Panc1 (cell line): ENCODE results near the gene PARP2. TPM values are rescaled to one million over a fixed set of nuclear protein-coding genes. Genes with fewer than 3 reads are reported as not detected.

ENCODE experiments used
- ATAC-seq: fragments of 200-7000 bp; cut with Tn5 transposase; 2 replicates; pipeline ENCODE4 v1.9.1; 2020; ENCODE audit warnings: mild to moderate bottlenecking, moderate library complexity
- BruUV-seq: library from RNA; stranded (reverse); fragments of 400-500 nt; replicated peaks from 2 replicates; lab custom pipeline; 2021; lab: Mats Ljungman, UMichigan
- CTCF ChIA-PET: fragments of 300-600 bp; sonication (Branson Sonifier 250); formaldehyde crosslinking; loops from one replicate; lab custom pipeline; 2022; ENCODE audit warnings: antibody characterized with exemption; lab: Charles Lee
- POLR2A ChIA-PET: fragments of 300-600 bp; sonication (Branson Sonifier 250); formaldehyde crosslinking; loops from one replicate; lab custom pipeline; 2022; ENCODE audit warnings: antibody characterized with exemption; lab: Charles Lee
- DNase-seq: peaks from one replicate; pipeline ENCODE4 v3.0.0-alpha.2; 2010; ENCODE audit warnings: low read depth, low spot score
- H3K27ac ChIP-seq: 2 replicates; pipeline ENCODE4 v1.5.1; 2011; ENCODE audit warnings: mild to moderate bottlenecking, low read length, inconsistent platforms
- H3K27me3 ChIP-seq: fragments of 200-500 bp; sonication (Bioruptor generic); 2 replicates; pipeline ENCODE4 v1.6.0; 2014; ENCODE audit warnings: low read length, inconsistent platforms; ENCODE audit not compliant: control insufficient read depth, insufficient read depth
- H3K36me3 ChIP-seq: fragments of 200-500 bp; sonication (Bioruptor generic); 2 replicates; pipeline ENCODE4 v1.5.1; 2014; ENCODE audit warnings: inconsistent platforms, mild to moderate bottlenecking, low read length, moderate library complexity; ENCODE audit not compliant: control insufficient read depth, insufficient read depth
- H3K4me1 ChIP-seq: 2 replicates; pipeline ENCODE4 v1.5.1; 2011; ENCODE audit warnings: inconsistent platforms, mild to moderate bottlenecking, low read length, moderate library complexity; ENCODE audit not compliant: control insufficient read depth, insufficient read depth
- H3K4me3 ChIP-seq, 2 experiments: 2 replicates each; pipeline ENCODE4 v1.5.1; 2011 to 2012; ENCODE audit warnings: low read depth in 2 of 2, low read length in 2 of 2, mild to moderate bottlenecking in 2 of 2, inconsistent platforms in 1 of 2, moderate library complexity in 1 of 2
- H3K9me3 ChIP-seq: fragments of 200-500 bp; sonication (Bioruptor generic); 2 replicates; pipeline ENCODE4 v1.5.1; 2014; ENCODE audit warnings: low read depth, mild to moderate bottlenecking, inconsistent platforms, low read length, moderate library complexity; ENCODE audit not compliant: control insufficient read depth, insufficient read depth
- CTCF ChIP-seq: fragments of 450-650 bp; IDR thresholded peaks from 2 replicates; pipeline ENCODE4 v1.5.1; 2017; ENCODE audit warnings: mild to moderate bottlenecking
- POLR2AphosphoS5 ChIP-seq: IDR thresholded peaks from 2 replicates; pipeline ENCODE4 v1.6.1; 2012; ENCODE audit warnings: mild to moderate bottlenecking, low read depth, low read length, moderate library complexity
- REST ChIP-seq, 2 experiments: IDR thresholded peaks; 2 replicates each; pipeline ENCODE4 v1.6.1; 2011 to 2012; ENCODE audit warnings: low read depth in 2 of 2, control low read depth in 1 of 2, low read length in 1 of 2, mild to moderate bottlenecking in 1 of 2, moderate library complexity in 1 of 2; ENCODE audit not compliant: insufficient read depth in 1 of 2
- SIN3A ChIP-seq: IDR thresholded peaks from 2 replicates; pipeline ENCODE4 v1.6.1; 2012; ENCODE audit warnings: low read depth, mild to moderate bottlenecking, low read length, moderate library complexity, borderline replicate concordance; ENCODE audit not compliant: insufficient read depth
- TCF7L2 ChIP-seq: IDR thresholded peaks from 2 replicates; pipeline ENCODE4 v1.6.1; 2011; ENCODE audit warnings: mild to moderate bottlenecking, low read depth, low read length, inconsistent platforms
- in situ Hi-C: cut with HindIII; loops from 2 replicates; pipeline ENCODE4 v1.10.0; 2016; ENCODE audit warnings: low sequenced_read_pairs, low pct_unique_long_range_greater_than_20kb
- intact Hi-C: fragments of 100-400 bp; cut with micrococcal nuclease; formaldehyde crosslinking; loops from one replicate; pipeline ENCODE4 v1.10.0; 2022; ENCODE audit not compliant: unreplicated experiment
- total RNA-seq: library from RNA; stranded (reverse); gene quantifications from one replicate; pipeline ENCODE4 v1.2.1, GENCODE V29; 2021; ENCODE audit not compliant: unreplicated experiment

PARP2 gene
- total RNA-seq, 1 experiment from 2014 or later: 26.6 TPM

- DNase-seq (no peak), ATAC-seq (no peak)
- in situ Hi-C loops (no loop called here), intact Hi-C loops (no loop called here)
- POLR2A ChIA-PET: interaction anchor here (1.0 kb wide), 1 partner anchor 30 kb away, joined by 3 read pairs; the partner anchor contains the start of gene PARP2
- Histone ChIP-seq H3K27me3 (no peaks in the 10 kb centered on the region), H3K9me3 (no peaks in the 10 kb centered on the region), H3K36me3 (peaks cover 2% of the 10 kb centered on the region; the same call in 1 of the 2 replicates), H3K4me1 (no peaks in the 10 kb centered on the region), H3K27ac (no peak overlapping the region), H3K4me3 (no peak overlapping the region)
- BruUV-seq: no TSS peak
- CTCF ChIA-PET: no interaction called here
- TF ChIP-seq CTCF: no peak
- no peak for TF ChIP-seq SIN3A
- TF ChIP-seq REST (IDR thresholded peaks at IDR 0.05; ENCODE audit: insufficient read depth in 1 of 2, low read depth in 2 of 2, low read length in 1 of 2): no peak
- TF ChIP-seq TCF7L2: no peak
- no peak for TF ChIP-seq POLR2AphosphoS5
Observed at GRCh38 chr14:20372796-20373195, 29.4 kb downstream of the PARP2 start.

- no TSS peak for BruUV-seq
- in situ Hi-C loops: no loop called here
- H3K4me3 ChIP-seq: no peak overlapping the region
- H3K27ac ChIP-seq: no peak overlapping the region
- H3K4me1 ChIP-seq: no peaks in the 10 kb centered on the region
- no peaks in the 10 kb centered on the region for H3K9me3 ChIP-seq
- ChIA-PET CTCF (no interaction called here), POLR2A (no interaction called here)
- intact Hi-C loops: no loop called here
- no peak for DNase-seq
- ATAC-seq: no peak
- no peaks in the 10 kb centered on the region for H3K27me3 ChIP-seq
- TF ChIP-seq CTCF (no peak), POLR2AphosphoS5 (no peak), REST (IDR thresholded peaks at IDR 0.05; ENCODE audit: insufficient read depth in 1 of 2, low read depth in 2 of 2, low read length in 1 of 2) (no peak), TCF7L2 (no peak), SIN3A (no peak)
- H3K36me3 ChIP-seq: peaks cover 2% of the 10 kb centered on the region
Observed at GRCh38 chr14:20375471-20375870, 32.0 kb downstream of the PARP2 start.
